NB4 (cell line): Measurements from ENCODE around the gene LHX4.

Experiments
- DNase-seq: peaks from one replicate; pipeline ENCODE4 v3.0.0; 2010; ENCODE audit warnings: low read depth
- H3K4me3 ChIP-seq: one replicate; pipeline ENCODE4 v1.5.1; 2011; ENCODE audit warnings: mild to moderate bottlenecking, low read depth, low read length, moderate library complexity
- MAX ChIP-seq: IDR thresholded peaks from 2 replicates; pipeline ENCODE4 v1.6.1; 2011; ENCODE audit warnings: low read depth, low read length
- MYC ChIP-seq: IDR thresholded peaks from 2 replicates; pipeline ENCODE4 v1.6.1; 2011; ENCODE audit warnings: low read depth, low read length
- POLR2A ChIP-seq: IDR thresholded peaks from 2 replicates; pipeline ENCODE4 v1.6.1; 2011; ENCODE audit warnings: mild to moderate bottlenecking; ENCODE audit not compliant: insufficient read length; ENCODE audit errors: extremely low read depth
- TF ChIP-seq, protein P1 (sequence below): IDR thresholded peaks from one replicate; pipeline ENCODE4 v1.5.1; 2012; ENCODE audit warnings: low read depth, low read length

LHX4 gene

DNA sequence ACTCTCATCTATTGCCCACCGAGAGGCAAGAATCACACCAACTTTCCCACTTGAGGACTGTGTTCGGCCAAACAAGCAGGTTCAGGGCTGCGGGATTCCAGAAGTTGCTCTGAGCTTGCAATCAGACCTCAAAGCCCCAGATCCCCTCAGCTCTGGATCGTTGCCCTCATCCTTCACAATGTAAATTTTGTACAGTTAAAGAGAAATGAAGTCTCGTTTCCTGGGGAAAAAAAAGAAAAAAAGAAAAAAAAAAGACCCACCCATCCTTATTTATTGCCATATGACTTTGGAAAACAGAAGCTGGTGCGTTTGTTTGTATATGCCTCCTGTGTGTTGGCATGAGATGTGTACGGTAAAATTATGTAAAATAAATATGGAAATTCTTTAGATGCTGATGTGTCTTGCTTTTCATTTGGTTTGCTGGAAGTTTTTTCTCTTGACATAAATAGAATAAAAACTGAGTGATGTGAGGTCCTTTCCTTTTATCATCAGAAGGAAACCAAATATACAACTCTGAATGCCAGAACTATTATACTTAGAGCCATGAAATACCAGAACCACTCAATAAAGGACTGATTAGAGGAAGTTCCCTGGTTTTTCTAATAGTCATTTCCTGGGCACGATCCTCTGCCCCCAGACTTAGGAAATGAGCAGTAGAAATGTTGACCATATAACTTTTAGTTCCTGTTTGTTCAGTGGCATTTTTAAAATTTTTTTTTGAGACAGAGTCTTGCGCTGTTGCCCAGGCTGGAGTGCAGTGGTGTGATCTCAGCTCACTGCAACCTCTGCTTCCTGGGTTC lies 48.7 kb downstream of the LHX4 start:
- TF ChIP-seq MAX (no peak), MYC (no peak), POLR2A (no peak)
- TF ChIP-seq, protein P1, sequence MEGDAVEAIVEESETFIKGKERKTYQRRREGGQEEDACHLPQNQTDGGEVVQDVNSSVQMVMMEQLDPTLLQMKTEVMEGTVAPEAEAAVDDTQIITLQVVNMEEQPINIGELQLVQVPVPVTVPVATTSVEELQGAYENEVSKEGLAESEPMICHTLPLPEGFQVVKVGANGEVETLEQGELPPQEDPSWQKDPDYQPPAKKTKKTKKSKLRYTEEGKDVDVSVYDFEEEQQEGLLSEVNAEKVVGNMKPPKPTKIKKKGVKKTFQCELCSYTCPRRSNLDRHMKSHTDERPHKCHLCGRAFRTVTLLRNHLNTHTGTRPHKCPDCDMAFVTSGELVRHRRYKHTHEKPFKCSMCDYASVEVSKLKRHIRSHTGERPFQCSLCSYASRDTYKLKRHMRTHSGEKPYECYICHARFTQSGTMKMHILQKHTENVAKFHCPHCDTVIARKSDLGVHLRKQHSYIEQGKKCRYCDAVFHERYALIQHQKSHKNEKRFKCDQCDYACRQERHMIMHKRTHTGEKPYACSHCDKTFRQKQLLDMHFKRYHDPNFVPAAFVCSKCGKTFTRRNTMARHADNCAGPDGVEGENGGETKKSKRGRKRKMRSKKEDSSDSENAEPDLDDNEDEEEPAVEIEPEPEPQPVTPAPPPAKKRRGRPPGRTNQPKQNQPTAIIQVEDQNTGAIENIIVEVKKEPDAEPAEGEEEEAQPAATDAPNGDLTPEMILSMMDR: no peak
- H3K4me3 ChIP-seq: no peak overlapping the region
- peak; percentile 66 for DNase-seq

DNA sequence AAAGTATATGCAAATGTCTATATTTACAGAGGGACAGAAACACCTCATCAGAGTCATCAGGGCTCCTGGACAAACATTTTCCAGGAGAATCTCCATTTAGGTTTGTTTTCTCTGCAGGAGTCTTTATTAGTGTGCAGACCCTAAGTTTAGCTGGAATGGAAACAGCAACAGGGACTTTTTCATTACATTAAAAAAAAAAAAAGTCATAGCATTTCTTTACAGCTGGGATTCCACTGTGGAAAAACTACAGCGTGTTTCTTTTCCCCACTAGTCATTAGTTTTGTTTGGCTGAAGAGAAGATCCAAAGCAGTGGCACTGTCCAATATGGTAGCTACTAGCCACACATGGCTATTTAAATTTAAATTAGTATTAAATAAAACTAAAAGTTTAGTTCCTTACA lies 49.6 kb downstream of the LHX4 start:
- no peak for TF ChIP-seq MAX
- TF ChIP-seq, protein P1: no peak
- TF ChIP-seq MYC: no peak
- TF ChIP-seq POLR2A: no peak
- DNase-seq: no peak
- H3K4me3 ChIP-seq: no peak overlapping the region

- no peak for TF ChIP-seq MYC
- no peak for TF ChIP-seq MAX
- TF ChIP-seq POLR2A: no peak
- TF ChIP-seq, protein P1: no peak
- no peak for DNase-seq
- H3K4me3 ChIP-seq: no peak overlapping the region
Measured at GRCh38 chr1:180280617-180281016, 50.6 kb downstream of the LHX4 start.

DNA sequence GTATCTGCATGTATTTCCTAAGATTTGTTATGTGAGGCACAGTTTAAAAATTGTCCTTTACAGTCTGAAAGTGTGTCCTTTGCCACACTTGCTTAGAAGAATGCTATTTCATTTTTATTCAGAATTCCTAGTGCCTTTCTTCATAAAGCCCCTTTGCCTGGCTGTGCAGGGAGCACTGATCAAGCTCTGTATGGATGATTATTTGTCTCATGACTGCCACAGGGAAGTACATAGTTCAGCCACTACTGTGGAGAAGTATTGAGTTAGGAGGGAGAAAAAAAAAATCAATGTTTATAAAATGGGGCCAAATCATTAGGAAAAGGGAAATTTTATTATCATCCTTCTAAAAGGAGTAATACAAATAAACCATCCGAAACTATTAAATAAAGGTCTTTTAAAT lies 51.4 kb downstream of the LHX4 start:
- DNase-seq: no peak
- no peak for TF ChIP-seq MYC
- TF ChIP-seq, protein P1: no peak
- TF ChIP-seq MAX: no peak
- no peak for TF ChIP-seq POLR2A

DNA sequence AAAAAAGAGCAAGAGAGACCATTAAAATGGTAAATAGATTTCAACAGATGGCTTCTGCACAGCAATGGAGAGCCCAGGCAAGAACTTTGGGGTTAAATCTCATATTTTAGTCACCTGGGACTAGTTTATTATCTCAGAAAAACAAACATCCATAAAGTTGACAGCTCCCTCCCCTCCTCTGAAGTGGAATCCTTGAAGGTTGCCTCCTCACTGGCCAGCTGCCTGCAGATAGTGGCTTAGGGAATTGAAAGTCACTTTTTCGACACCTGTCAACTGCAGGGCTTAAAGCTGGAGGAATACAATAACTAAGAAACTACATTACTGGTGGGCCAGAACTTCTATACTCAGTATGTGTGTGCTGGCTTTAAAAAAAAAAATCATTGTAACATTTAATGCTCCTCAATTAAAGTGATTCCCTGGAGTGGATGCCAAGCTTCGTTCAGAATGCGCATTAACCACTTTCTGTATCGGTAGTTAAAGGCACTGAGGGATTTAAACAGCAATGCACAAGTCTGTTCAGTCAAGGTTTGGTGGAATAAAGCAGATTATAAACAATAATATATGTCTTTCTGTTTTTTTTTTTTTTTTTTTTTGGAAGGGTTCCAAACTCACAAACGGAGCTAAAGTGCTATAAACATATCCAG lies 52.5 kb downstream of the LHX4 start:
- TF ChIP-seq MAX (no peak), MYC (no peak), POLR2A (no peak)
- TF ChIP-seq, protein P1: no peak
- DNase-seq: no peak
- no peak overlapping the region for H3K4me3 ChIP-seq

More for the DNA sequence above, 51.4 kb downstream of the LHX4 start:
- H3K4me3 ChIP-seq: no peak overlapping the region
